Stimulated activated naive B cell treated with anti-CD40 and anti-IgM and Interleukin-4, amounts not matched to agents 10 μg/mL and 1 μg/mL and 100 μg/mL, for 72 hours (primary cell): ENCODE measurements around the gene CHD3.

ENCODE experiments used
- ATAC-seq, 2 donors: fragments of 150-1000 bp; cut with Tn5 transposase; replicated peaks; 2 replicates each; pipeline ENCODE4 v1.10.0; 2021; ENCODE audit warnings: moderate library complexity in 1 of 2
- DNase-seq: peaks from one replicate; pipeline ENCODE4 v3.0.0; 2021
- H3K27ac Mint-ChIP-seq: one replicate; pipeline ENCODE4 v1.8.0; 2022; ENCODE audit warnings: mild to moderate bottlenecking, mixed read lengths
- H3K27me3 Mint-ChIP-seq, 2 donors: one replicate each; pipeline ENCODE4 v1.8.0; 2022; ENCODE audit warnings: mixed read lengths in 2 of 2
- H3K36me3 Mint-ChIP-seq, 2 donors: one replicate each; pipeline ENCODE4 v1.8.0; 2022; ENCODE audit warnings: mixed read lengths in 2 of 2, mild to moderate bottlenecking in 1 of 2
- H3K4me1 Mint-ChIP-seq, 2 donors: one replicate each; pipeline ENCODE4 v1.8.0; 2022; ENCODE audit warnings: mixed read lengths in 2 of 2, mild to moderate bottlenecking in 1 of 2
- H3K4me3 Mint-ChIP-seq, 2 donors: one replicate each; pipeline ENCODE4 v1.8.0; 2022; ENCODE audit warnings: mild to moderate bottlenecking in 2 of 2, mixed read lengths in 2 of 2, moderate library complexity in 1 of 2
- H3K9me3 Mint-ChIP-seq, 2 donors: one replicate each; pipeline ENCODE4 v1.8.0; 2022; ENCODE audit warnings: mixed read lengths in 2 of 2, mild to moderate bottlenecking in 1 of 2

Gene CHD3

GRCh38 chr17:7873051-7873450, 15.5 kb upstream of the CHD3 start:
- peaks cover 11 to 12% of the 10 kb centered on the region in 2 donors for H3K4me1 Mint-ChIP-seq

GRCh38 chr17:7875804-7876370, 12.7 kb upstream of the CHD3 start:
- H3K27ac Mint-ChIP-seq = no peak overlapping the region
- peaks cover 9 to 10% of the 10 kb centered on the region in 2 donors for H3K4me1 Mint-ChIP-seq
- H3K36me3 Mint-ChIP-seq = peaks cover 20 to 24% of the 10 kb centered on the region in 2 donors
- DNase-seq (no peak), ATAC-seq (no peak)
- no peaks in the 10 kb centered on the region for H3K9me3 Mint-ChIP-seq
- no peaks in the 10 kb centered on the region for H3K27me3 Mint-ChIP-seq
- no peak overlapping the region for H3K4me3 Mint-ChIP-seq

More at GRCh38 chr17:7873051-7873450, 15.5 kb upstream of the CHD3 start:
- DNase-seq (no peak), ATAC-seq (no peak)
- Mint-ChIP-seq H3K9me3 (no peaks in the 10 kb centered on the region), H3K27ac (no peak overlapping the region), H3K4me3 (no peak overlapping the region), H3K36me3 (peaks cover 21 to 26% of the 10 kb centered on the region in 2 donors), H3K27me3 (no peaks in the 10 kb centered on the region)

- Mint-ChIP-seq H3K27me3 (no peaks in the 10 kb centered on the region), H3K36me3 (peaks cover 18% of the 10 kb centered on the region in 2 donors), H3K9me3 (no peaks in the 10 kb centered on the region), H3K4me3 (no peak overlapping the region), H3K4me1 (peaks cover 9 to 10% of the 10 kb centered on the region in 2 donors), H3K27ac (no peak overlapping the region)
- ATAC-seq = no peak
- DNase-seq = no peak
Measured at GRCh38 chr17:7878234-7878633, 10.4 kb upstream of the CHD3 start.

- H3K4me3 Mint-ChIP-seq = no peak overlapping the region
- no peak overlapping the region for H3K27ac Mint-ChIP-seq
- no peaks in the 10 kb centered on the region for H3K9me3 Mint-ChIP-seq
- H3K36me3 Mint-ChIP-seq = peaks cover 8% of the 10 kb centered on the region in 2 donors
- DNase-seq = no peak
- peaks cover 6 to 9% of the 10 kb centered on the region in 2 donors for H3K4me1 Mint-ChIP-seq
- no peaks in the 10 kb centered on the region for H3K27me3 Mint-ChIP-seq
- ATAC-seq = peak; percentile 32 to 53
Measured at GRCh38 chr17:7880076-7880868, 8.3 kb upstream of the CHD3 start.

- no peak for ATAC-seq
- H3K4me3 Mint-ChIP-seq = no peak overlapping the region
- no peak for DNase-seq
- no peaks in the 10 kb centered on the region for H3K27me3 Mint-ChIP-seq
- no peak overlapping the region for H3K27ac Mint-ChIP-seq
- H3K36me3 Mint-ChIP-seq = peaks cover 2 to 7% of the 10 kb centered on the region in 2 donors
- peaks cover 6 to 10% of the 10 kb centered on the region in 2 donors for H3K4me1 Mint-ChIP-seq
- no peaks in the 10 kb centered on the region for H3K9me3 Mint-ChIP-seq
Measured at GRCh38 chr17:7881276-7882054, 7.1 kb upstream of the CHD3 start.

GRCh38 chr17:7882068-7882467, 6.5 kb upstream of the CHD3 start:
- no peaks in the 10 kb centered on the region for H3K27me3 Mint-ChIP-seq
- H3K9me3 Mint-ChIP-seq = no peaks in the 10 kb centered on the region
- H3K4me1 Mint-ChIP-seq = peaks cover 8 to 9% of the 10 kb centered on the region in 2 donors
- peaks cover 2 to 7% of the 10 kb centered on the region in 2 donors for H3K36me3 Mint-ChIP-seq
- DNase-seq (no peak), ATAC-seq (no peak)
- no peak overlapping the region for H3K27ac Mint-ChIP-seq
- no peak overlapping the region for H3K4me3 Mint-ChIP-seq

- peaks cover 0 to 7% of the 10 kb centered on the region in 2 donors for H3K36me3 Mint-ChIP-seq
- no peak for DNase-seq
- H3K27me3 Mint-ChIP-seq = no peaks in the 10 kb centered on the region
- H3K27ac Mint-ChIP-seq = no peak overlapping the region
- no peak overlapping the region for H3K4me3 Mint-ChIP-seq
- no peak for ATAC-seq
- H3K4me1 Mint-ChIP-seq = peaks cover 8 to 9% of the 10 kb centered on the region in 2 donors
- H3K9me3 Mint-ChIP-seq = no peaks in the 10 kb centered on the region
Measured at GRCh38 chr17:7882629-7883028, 6.0 kb upstream of the CHD3 start.

GRCh38 chr17:7883781-7884386, 4.7 kb upstream of the CHD3 start:
- Mint-ChIP-seq H3K27me3 (no peaks in the 10 kb centered on the region), H3K4me1 (peaks cover 8 to 9% of the 10 kb centered on the region in 2 donors), H3K4me3 (peak overlapping the region; percentile 58 to 59), H3K27ac (peak overlapping the region; percentile 33), H3K36me3 (peaks cover 0 to 7% of the 10 kb centered on the region in 2 donors), H3K9me3 (no peaks in the 10 kb centered on the region)
- no peak for DNase-seq
- ATAC-seq = no peak

GRCh38 chr17:7884581-7885366, 3.8 kb upstream of the CHD3 start:
- Mint-ChIP-seq H3K36me3 (peaks cover 2 to 7% of the 10 kb centered on the region in 2 donors), H3K27ac (peak overlapping the region; percentile 86), H3K9me3 (no peaks in the 10 kb centered on the region), H3K4me1 (peaks cover 9 to 12% of the 10 kb centered on the region in 2 donors), H3K4me3 (peak overlapping the region; percentile 75 to 80), H3K27me3 (no peaks in the 10 kb centered on the region)
- ATAC-seq (peak in 1 of 2 donors; percentile 1), DNase-seq (no peak)

- Mint-ChIP-seq H3K4me3 (peak overlapping the region in 1 of 2 donors; percentile 62), H3K36me3 (peaks cover 9 to 13% of the 10 kb centered on the region in 2 donors), H3K4me1 (peaks cover 9 to 12% of the 10 kb centered on the region in 2 donors), H3K27me3 (no peaks in the 10 kb centered on the region), H3K27ac (peak overlapping the region; percentile 75), H3K9me3 (no peaks in the 10 kb centered on the region)
- DNase-seq = peak; percentile 49
- peak; percentile 43 to 44 for ATAC-seq
Measured at GRCh38 chr17:7885367-7886226, 3.0 kb upstream of the CHD3 start.

- Mint-ChIP-seq H3K36me3 (peaks cover 11 to 15% of the 10 kb centered on the region in 2 donors), H3K4me3 (no peak overlapping the region), H3K4me1 (peaks cover 9 to 12% of the 10 kb centered on the region in 2 donors), H3K27ac (no peak overlapping the region), H3K27me3 (no peaks in the 10 kb centered on the region), H3K9me3 (no peaks in the 10 kb centered on the region)
- ATAC-seq (peak; percentile 19 to 24), DNase-seq (no peak)
Measured at GRCh38 chr17:7886227-7887037, 2.2 kb upstream of the CHD3 start.

- Mint-ChIP-seq H3K4me1 (peaks cover 9 to 12% of the 10 kb centered on the region in 2 donors), H3K9me3 (no peaks in the 10 kb centered on the region), H3K36me3 (peaks cover 12 to 18% of the 10 kb centered on the region in 2 donors), H3K4me3 (no peak overlapping the region), H3K27ac (no peak overlapping the region), H3K27me3 (no peaks in the 10 kb centered on the region)
- DNase-seq = no peak
- ATAC-seq = peak; percentile 10 to 21
Measured at GRCh38 chr17:7887038-7887481, 1.5 kb upstream of the CHD3 start.
